Measurements from ENCODE around the gene KCND2.
"Not testable (repeated sequence)": the region's sequence is repeated elsewhere in the genome, so short reads cannot be mapped to it uniquely, and the experiment has no call there.

The KCND2 gene

GRCh38 chr7:120760851-120761250 is 487.9 kb downstream of the KCND2 start:
- DNase-seq (ENCODE audit: low read depth): no peak
- H3K4me3 ChIP-seq (ENCODE audit: low read depth, low read length): no peak overlapping the region
- no peak for TF ChIP-seq CTCF (IDR thresholded peaks at IDR 0.05; ENCODE audit: low read depth, low read length)
- no peak for TF ChIP-seq MAX (IDR thresholded peaks at IDR 0.05; ENCODE audit: low read depth, low read length)
- TF ChIP-seq MYC (IDR thresholded peaks at IDR 0.05; ENCODE audit: low read depth, low read length): no peak
- no peak for TF ChIP-seq POLR2A (IDR thresholded peaks at IDR 0.05; ENCODE audit: extremely low read depth, insufficient read length)

GRCh38 chr7:120770206-120770605 is 497.2 kb downstream of the KCND2 start:
- no peak for DNase-seq (ENCODE audit: low read depth)
- TF ChIP-seq MAX (IDR thresholded peaks at IDR 0.05; ENCODE audit: low read depth, low read length) (no peak), MYC (IDR thresholded peaks at IDR 0.05; ENCODE audit: low read depth, low read length) (no peak), POLR2A (IDR thresholded peaks at IDR 0.05; ENCODE audit: extremely low read depth, insufficient read length) (no peak), CTCF (IDR thresholded peaks at IDR 0.05; ENCODE audit: low read depth, low read length) (no peak)
- H3K4me3 ChIP-seq (ENCODE audit: low read depth, low read length): no peak overlapping the region

GRCh38 chr7:120774481-120774880 is 501.5 kb downstream of the KCND2 start:
- no peak for DNase-seq (ENCODE audit: low read depth)
- TF ChIP-seq MYC (IDR thresholded peaks at IDR 0.05; ENCODE audit: low read depth, low read length): no peak
- no peak overlapping the region for H3K4me3 ChIP-seq (ENCODE audit: low read depth, low read length)

GRCh38 chr7:120775755-120776154 is 502.8 kb downstream of the KCND2 start:
- no peak for TF ChIP-seq MYC (IDR thresholded peaks at IDR 0.05; ENCODE audit: low read depth, low read length)
- no peak for TF ChIP-seq POLR2A (IDR thresholded peaks at IDR 0.05; ENCODE audit: extremely low read depth, insufficient read length)
- TF ChIP-seq CTCF (IDR thresholded peaks at IDR 0.05; ENCODE audit: low read depth, low read length): no peak
- TF ChIP-seq MAX (IDR thresholded peaks at IDR 0.05; ENCODE audit: low read depth, low read length): no peak

GRCh38 chr7:120779078-120779477 is 506.1 kb downstream of the KCND2 start:
- not testable (repeated sequence) for H3K4me3 ChIP-seq (ENCODE audit: low read depth, low read length); DNase-seq (ENCODE audit: low read depth)

More at GRCh38 chr7:120775755-120776154, 502.8 kb downstream of the KCND2 start:
- no peak for DNase-seq (ENCODE audit: low read depth)
- no peak overlapping the region for H3K4me3 ChIP-seq (ENCODE audit: low read depth, low read length)

- not testable (repeated sequence) for DNase-seq (ENCODE audit: low read depth); H3K4me3 ChIP-seq (ENCODE audit: low read depth, low read length)
Observed at GRCh38 chr7:120780451-120780850, 507.5 kb downstream of the KCND2 start.

- TF ChIP-seq POLR2A (IDR thresholded peaks at IDR 0.05; ENCODE audit: extremely low read depth, insufficient read length): no peak
- TF ChIP-seq CTCF (IDR thresholded peaks at IDR 0.05; ENCODE audit: low read depth, low read length): no peak
- TF ChIP-seq MAX (IDR thresholded peaks at IDR 0.05; ENCODE audit: low read depth, low read length): no peak
- TF ChIP-seq MYC (IDR thresholded peaks at IDR 0.05; ENCODE audit: low read depth, low read length): no peak
- DNase-seq (ENCODE audit: low read depth): no peak
- H3K4me3 ChIP-seq (ENCODE audit: low read depth, low read length): no peak overlapping the region
Observed at GRCh38 chr7:120780938-120781337, 508.0 kb downstream of the KCND2 start.

- not testable (repeated sequence) for H3K4me3 ChIP-seq (ENCODE audit: low read depth, low read length); DNase-seq (ENCODE audit: low read depth)
Observed at GRCh38 chr7:120781924-120782323, 508.9 kb downstream of the KCND2 start.

Measured in NB4 (cell line).